Skin of body (tissue), 2 donors: ENCODE measurements around the gene TMEM39B. TPM values are rescaled to one million over a fixed set of nuclear protein-coding genes. Genes with fewer than 3 reads are reported as not detected.
"Not testable (repeated sequence)": the region's sequence is repeated elsewhere in the genome, so short reads cannot be mapped to it uniquely, and the experiment has no call there.

Experiments
- DNase-seq: peaks from one replicate; lab custom pipeline; 2025; lab: John Stamatoyannopoulos, UW
- total RNA-seq: library from RNA; depleted of rRNA; stranded (reverse); fragments of >200 nt; gene quantifications from one replicate; pipeline ENCODE4 v1.2.3, GENCODE V29; 2014

TMEM39B gene
- total RNA-seq, 1 donor from 2014 or later, result 4.7 TPM

DNA sequence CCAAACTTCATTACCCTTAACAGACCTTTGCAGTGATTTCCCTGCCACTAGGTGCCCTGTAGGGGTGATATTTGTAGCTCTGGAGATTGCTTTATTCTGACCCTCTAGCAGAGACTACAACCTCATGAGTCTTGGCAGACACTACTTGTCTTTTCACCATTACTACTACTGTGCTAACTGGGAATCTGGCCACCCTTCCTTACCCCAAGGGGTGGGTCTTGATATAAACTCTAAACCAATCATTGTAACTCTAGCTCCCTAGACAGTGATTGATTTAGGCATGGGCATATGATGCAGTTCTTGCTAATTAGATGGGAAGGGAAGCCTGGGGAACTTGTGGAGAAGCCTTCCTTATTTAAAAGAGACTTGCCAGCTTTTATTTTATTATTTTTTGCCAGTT, 39.0 kb downstream of the TMEM39B start:
- DNase-seq, result no peak

- DNase-seq, result no peak
These were observed 40.2 kb downstream of the TMEM39B start for GRCh38 chr1:32112806-32113375.

DNA sequence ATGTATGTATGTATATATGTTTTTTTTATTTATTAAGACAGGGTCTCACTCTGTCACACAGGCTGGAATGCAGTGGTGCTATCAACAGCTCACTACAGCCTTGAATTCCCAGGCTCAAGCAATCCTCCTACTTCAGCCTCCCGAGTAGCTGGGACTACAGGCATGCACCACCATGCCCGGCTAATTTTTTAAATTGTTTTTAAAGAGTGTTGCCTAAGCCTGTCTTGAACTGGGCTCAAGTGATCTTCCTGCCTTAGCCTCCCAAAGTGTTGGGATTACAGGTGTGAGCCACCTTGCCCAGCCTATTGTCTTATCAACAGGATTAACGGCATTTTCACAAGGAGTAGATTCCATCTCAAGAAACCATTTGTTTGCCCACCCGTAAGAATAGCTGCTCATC, 40.7 kb downstream of the TMEM39B start:
- DNase-seq, result not testable (repeated sequence)

- no peak for DNase-seq
These were observed 41.7 kb downstream of the TMEM39B start for GRCh38 chr1:32114420-32114819.

DNA sequence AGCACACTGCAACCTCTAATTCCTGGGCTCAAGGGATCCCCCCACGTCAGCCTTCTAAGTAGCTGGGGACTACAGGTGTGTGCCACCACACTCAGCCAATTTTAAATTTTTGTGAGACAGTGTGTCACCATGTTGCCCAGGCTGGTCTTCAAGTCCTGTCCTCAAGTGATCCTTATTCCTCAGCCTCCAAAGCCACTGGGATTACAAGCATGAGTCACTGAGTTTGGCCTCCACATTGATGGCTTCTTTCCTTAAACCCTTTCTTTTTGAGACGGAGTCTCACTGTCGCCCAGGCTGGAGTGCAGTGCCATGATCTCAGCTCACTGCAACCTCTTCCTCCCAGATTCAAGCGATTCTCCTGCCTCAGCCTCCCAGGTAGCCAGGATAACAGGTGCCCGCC, 42.8 kb downstream of the TMEM39B start:
- DNase-seq, result no peak

- DNase-seq, result no peak
These were observed 43.8 kb downstream of the TMEM39B start for GRCh38 chr1:32116531-32116930.

DNA sequence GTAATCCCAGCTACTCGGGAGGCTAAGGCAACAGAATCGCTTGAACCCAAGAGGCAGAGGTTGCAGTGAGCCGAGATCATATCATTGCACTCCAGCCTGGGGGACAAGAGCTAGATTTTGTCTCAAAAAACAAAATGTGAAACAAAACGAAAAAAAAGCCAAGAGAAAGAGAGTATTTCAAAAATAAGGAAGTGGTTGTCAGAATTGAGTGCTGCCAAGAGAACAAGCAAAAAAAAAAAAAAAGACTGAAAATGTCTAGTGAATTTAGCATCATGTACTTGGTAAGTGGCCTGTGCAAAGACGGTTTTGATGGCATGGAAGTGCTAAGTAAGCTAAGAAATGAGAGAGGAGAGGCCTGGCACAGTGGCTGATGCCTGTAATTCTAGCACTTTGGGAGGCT, 49.4 kb downstream of the TMEM39B start:
- DNase-seq, result no peak

DNA sequence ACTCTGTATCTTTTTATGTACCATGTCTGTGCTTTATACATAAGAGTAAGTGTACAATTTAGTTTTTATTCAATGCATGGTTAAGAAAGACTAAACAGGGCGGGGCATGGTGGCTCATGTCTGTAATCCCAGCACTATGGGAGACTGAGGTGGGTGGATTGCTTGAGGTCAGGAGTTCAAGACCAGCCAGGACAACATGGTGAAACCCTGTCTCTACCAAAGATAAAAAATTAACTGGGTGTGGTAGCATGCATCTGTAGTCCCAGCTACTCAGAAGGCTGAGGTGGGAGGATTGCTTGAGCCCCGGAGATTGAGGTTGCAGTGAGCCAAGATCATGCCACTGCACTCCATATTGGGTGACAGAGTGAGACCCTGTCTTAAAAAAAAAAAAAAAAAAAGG, 50.6 kb downstream of the TMEM39B start:
- not testable (repeated sequence) for DNase-seq

GRCh38 chr1:32125313-32125712, 52.6 kb downstream of the TMEM39B start:
- peak; percentile 17 for DNase-seq

DNA sequence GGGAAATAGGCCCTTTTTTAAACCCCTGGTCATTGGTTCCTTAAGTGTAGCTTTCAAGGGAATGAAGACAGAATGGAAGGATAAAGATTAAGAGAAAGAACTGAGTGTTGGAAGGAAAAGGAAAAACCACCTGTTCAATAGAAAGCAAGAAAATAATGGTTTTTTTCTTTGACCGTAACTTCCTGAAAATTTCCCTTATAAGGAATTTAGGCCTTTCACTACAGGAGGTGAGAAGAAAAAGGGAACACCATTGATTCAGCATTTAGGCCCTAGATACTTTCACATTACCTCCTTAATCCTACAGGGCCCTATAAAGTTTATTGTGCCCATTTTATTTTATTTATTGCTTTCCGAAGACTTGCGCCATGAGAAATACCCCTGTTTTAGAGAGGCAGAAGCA, 54.0 kb downstream of the TMEM39B start:
- no peak for DNase-seq

DNA sequence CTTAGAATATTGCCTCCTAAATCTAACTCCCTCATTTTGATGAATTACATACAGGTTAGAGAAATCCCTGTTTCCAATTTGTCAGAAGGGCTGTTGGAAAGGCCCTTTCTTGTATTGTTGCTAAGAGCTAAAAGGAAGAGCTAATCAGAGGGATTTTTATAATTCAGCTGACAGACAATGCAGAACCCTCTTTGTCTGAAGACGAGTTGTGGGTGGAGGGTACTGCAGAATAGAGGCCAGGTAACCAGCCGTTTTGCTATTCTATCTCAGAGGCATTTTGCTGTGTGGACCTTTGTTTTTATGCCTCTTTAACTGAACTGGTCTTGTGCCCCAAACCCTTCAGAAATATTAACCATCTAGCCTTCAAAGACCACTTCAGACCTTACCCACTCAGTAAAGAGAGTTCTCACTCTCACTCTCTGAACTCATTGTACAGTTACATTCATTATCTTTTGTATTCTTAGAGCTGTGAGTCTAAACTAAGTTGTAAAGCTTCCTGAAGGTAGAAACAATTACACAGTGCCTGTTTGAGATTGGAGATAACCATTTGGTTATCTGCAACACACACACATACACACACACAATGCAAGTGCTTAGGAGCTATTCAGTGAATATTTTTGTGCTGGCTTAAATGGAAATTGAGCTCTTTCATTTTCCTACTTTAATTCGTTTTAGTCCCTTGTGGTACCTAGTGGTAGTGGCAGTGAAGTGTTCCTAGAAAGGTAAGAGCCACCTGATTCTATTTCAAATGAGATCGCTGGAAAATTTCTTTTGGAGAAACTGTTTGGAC, 54.9 kb downstream of the TMEM39B start:
- DNase-seq, result no peak

- no peak for DNase-seq
These were observed 55.7 kb downstream of the TMEM39B start for GRCh38 chr1:32128479-32128878.

- no peak for DNase-seq
These were observed 56.2 kb downstream of the TMEM39B start for GRCh38 chr1:32128964-32129363.

DNA sequence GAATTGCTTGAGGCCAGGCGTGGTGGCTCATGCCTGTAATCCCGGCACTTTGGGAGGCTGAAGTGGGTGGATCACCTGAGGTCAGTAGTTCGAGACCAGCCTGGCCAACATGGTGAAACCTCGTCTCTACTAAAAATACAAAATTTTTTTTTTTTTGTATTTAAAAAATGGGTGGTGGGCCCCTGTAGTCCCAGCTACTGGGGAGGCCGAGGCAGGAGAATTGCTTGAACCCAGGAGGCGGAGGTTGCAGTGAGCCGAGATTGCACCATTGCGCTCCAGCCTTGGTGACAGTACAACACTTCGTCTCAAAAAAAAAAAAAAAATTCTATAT, 61.2 kb downstream of the TMEM39B start:
- not testable (repeated sequence) for DNase-seq

DNA sequence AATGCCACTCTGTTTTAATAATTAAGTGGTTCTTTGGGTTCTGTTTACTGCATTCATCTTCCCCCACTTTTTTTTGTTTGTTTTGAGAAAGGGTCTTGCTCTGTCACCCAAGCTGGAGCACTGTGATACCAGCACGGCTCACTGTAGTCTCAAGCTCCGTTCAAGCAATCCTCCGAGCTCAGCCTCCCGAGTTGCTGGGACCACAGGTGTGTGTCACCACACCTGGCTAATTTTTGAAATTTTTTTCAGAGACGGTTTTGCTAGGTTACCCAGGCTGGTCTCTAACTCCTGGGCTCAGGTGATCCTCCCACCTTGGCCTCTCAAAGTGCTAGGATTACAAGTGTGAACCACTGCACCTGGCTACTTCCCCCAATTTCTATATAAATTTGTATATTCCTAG, 64.4 kb downstream of the TMEM39B start:
- DNase-seq, result no peak

DNA sequence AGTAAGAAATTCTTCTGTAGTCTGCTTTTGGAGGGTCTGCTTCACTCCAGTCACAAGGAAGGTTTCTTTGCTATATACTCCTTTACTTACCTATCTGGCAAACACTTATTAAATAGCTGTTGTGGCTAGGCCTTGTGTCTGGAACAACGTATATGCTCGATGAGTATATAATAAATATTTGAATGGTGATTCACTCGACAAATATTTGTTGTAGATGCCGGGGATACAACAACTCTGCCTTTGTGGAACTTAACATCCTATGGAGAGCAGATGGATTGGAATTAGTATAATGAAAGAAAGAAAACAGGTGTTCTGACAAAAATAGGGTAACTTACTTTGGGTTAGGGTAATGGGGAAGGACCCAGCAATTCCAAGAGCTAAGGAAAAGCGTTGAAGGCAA, 66.2 kb downstream of the TMEM39B start:
- DNase-seq, result no peak

- DNase-seq, result peak; percentile 94
These were observed 69.9 kb downstream of the TMEM39B start for GRCh38 chr1:32142446-32143301.

DNA sequence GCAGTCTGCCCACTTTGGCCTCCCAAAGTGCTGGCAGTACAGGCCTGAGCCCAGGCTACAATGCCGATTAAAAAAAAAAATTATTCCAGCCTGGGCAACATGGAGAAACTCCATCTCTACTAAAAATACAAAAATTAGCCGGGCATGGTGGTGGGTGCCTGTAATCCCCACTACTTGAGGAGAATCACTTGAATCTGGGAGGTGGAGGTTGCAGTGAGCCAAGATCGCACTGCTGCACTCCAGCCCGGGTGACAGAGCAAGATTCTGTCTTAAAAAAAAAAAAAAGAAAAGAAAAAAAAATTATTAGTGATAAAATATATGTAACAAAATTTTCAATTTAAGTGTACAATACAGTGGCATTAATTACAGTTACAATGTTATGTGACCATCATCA, 70.6 kb downstream of the TMEM39B start:
- DNase-seq, result not testable (repeated sequence)

GRCh38 chr1:32144033-32144432, 71.3 kb downstream of the TMEM39B start:
- no peak for DNase-seq

DNA sequence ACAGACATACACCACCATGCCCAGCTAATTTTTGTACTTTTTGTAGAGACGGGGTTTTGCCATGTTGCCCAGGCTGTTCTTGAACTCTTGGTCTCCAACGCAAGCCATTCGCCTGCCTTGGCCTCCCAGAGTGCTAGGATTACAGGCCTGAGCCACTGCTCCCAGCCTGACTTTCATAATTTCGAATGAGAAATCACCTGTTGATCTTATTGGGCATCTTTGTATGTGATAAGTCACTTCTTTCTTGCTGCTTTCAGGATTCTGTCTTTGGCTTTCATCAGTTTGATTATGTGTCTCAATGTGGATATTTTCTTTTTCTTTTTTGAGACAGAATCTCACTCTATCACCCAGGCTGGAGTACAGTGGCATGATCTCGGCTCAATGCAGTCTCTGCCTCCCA, 75.1 kb downstream of the TMEM39B start:
- not testable (repeated sequence) for DNase-seq

DNA sequence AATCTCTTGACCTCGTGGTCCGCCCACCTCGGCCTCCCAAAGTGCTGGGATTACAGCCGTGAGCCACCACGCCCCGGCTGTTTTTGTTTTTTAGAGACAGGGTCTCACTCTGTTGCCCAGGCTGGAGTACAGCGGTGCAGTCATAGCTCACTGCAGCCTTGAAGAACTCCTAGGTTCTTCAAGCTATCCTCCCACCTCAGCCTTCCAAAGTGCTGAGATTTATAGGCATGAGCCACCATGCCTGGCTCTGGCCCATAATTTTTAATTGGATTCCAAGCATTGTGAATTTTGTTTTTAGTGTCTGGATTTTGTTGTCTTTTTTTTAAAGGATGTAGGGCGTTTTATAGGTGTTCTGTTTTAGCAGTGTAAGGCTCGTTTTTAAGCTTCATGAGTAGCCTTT, 78.1 kb downstream of the TMEM39B start:
- no peak for DNase-seq

DNA sequence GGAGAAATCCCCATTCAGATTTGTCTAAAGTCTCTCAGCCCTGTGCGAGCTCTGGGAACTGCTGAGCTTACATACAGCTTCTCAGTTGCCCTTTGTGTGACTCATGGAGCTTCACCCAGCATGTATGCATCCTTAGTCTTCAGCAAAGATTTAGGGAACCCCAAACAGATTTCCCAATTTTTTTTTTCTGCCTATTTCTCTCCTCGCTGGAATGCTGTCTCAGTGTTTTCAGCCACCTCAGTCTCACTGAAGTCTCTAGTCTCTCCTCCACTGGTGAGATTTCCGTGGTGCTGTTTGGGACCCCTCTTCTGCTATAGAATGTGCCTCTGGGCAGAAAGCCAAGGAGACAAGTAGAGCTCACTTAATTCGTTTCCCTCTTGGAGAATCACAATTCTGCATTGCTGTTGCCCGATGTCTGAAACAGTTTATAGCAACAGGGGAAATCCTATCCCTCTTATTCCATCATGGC, 78.6 kb downstream of the TMEM39B start:
- DNase-seq, result peak; percentile 81
